Mammary epithelial cell (primary cell): Measurements from ENCODE around the gene ZSCAN5A.
A peak's percentile ranks its signal among the peaks of the same experiment; 100 is the strongest.

Source experiments
- CTCF ChIP-seq, 2 donors: IDR thresholded peaks in 1 of 2; conservative IDR thresholded peaks in 1 of 2; 2 replicates each; pipeline ENCODE4 v1.5.1; 2011 to 2012; ENCODE audit warnings: inconsistent platforms in 2 of 2, low read length in 2 of 2, mild to moderate bottlenecking in 2 of 2, control low read depth in 1 of 2, low read depth in 1 of 2; ENCODE audit not compliant: insufficient read depth in 1 of 2; ENCODE audit errors: extremely low read depth in 1 of 2
- EZH2 ChIP-seq: IDR thresholded peaks from 2 replicates; pipeline ENCODE4 v1.6.1; 2012; ENCODE audit warnings: low read length, inconsistent platforms, borderline replicate concordance

- TF ChIP-seq CTCF (conservative IDR thresholded peaks at IDR 0.05 in 1 of 2, IDR thresholded peaks at IDR 0.05 in 1 of 2; ENCODE audit: extremely low read depth in 1 of 2, insufficient read depth in 1 of 2, low read depth in 1 of 2, low read length in 2 of 2): peak; percentile 8 to 15
- TF ChIP-seq EZH2: no peak
These were observed 13.5 kb downstream of the ZSCAN5A start for GRCh38 chr19:56301155-56301554.
